DND-41 (cell line): ENCODE results near the gene IFT20.

ENCODE experiments used
- ATAC-seq: fragments of 200-7000 bp; cut with Tn5 transposase; 3 replicates; pipeline ENCODE4 v1.9.1; 2021; ENCODE audit warnings: low read depth; ENCODE audit not compliant: insufficient read depth
- DNase-seq: peaks from one replicate; pipeline ENCODE4 v3.0.0-alpha.2; 2020
- H2AFZ ChIP-seq: 2 replicates; pipeline ENCODE4 v1.6.0; 2012; ENCODE audit warnings: low read depth, low read length
- H3K27ac ChIP-seq: 2 replicates; pipeline ENCODE4 v1.5.1; 2012; ENCODE audit warnings: low read length, inconsistent platforms
- H3K27me3 ChIP-seq: fragments of 200-600 bp; sonication (generic); 2 replicates; pipeline ENCODE4 v1.6.0; 2012; ENCODE audit warnings: low read length, mild to moderate bottlenecking, inconsistent platforms; ENCODE audit not compliant: insufficient read depth, poor library complexity
- H3K36me3 ChIP-seq: 2 replicates; pipeline ENCODE4 v1.5.1; 2012; ENCODE audit warnings: low read length, inconsistent platforms; ENCODE audit not compliant: insufficient read depth
- H3K4me1 ChIP-seq: 2 replicates; pipeline ENCODE4 v1.5.1; 2012; ENCODE audit warnings: mild to moderate bottlenecking, low read length; ENCODE audit not compliant: insufficient read depth
- H3K4me2 ChIP-seq: 2 replicates; pipeline ENCODE4 v1.6.0; 2012; ENCODE audit warnings: mild to moderate bottlenecking, moderate library complexity, low read length, inconsistent platforms; ENCODE audit not compliant: insufficient read depth
- H3K4me3 ChIP-seq, 2 experiments: fragments of 200-600 bp in 1 of 2; shearing (Covaris generic) in 1 of 2; 2 replicates each; pipeline ENCODE4 v1.5.1; 2012 to 2016; ENCODE audit warnings: inconsistent platforms in 2 of 2, low read length in 2 of 2, mild to moderate bottlenecking in 2 of 2, low read depth in 1 of 2, moderate library complexity in 1 of 2
- H3K79me2 ChIP-seq: 2 replicates; pipeline ENCODE4 v1.6.0; 2012; ENCODE audit warnings: low read length, inconsistent platforms; ENCODE audit not compliant: insufficient read depth
- H3K9ac ChIP-seq: 2 replicates; pipeline ENCODE4 v1.6.0; 2012; ENCODE audit warnings: low read depth, mild to moderate bottlenecking, inconsistent platforms, low read length, moderate library complexity
- H3K9me3 ChIP-seq: 2 replicates; pipeline ENCODE4 v1.5.1; 2012; ENCODE audit warnings: low read length, moderate library complexity, mild to moderate bottlenecking, inconsistent platforms; ENCODE audit not compliant: insufficient read depth, severe bottlenecking
- H4K20me1 ChIP-seq: 2 replicates; pipeline ENCODE4 v1.6.0; 2012; ENCODE audit warnings: low read length; ENCODE audit not compliant: insufficient read depth
- EZH2 ChIP-seq: IDR thresholded peaks from 3 replicates; pipeline ENCODE4 v1.6.1; 2012; ENCODE audit warnings: borderline replicate concordance, low read depth, mild to moderate bottlenecking, moderate library complexity, low read length, inconsistent platforms; ENCODE audit not compliant: severe bottlenecking
- TF ChIP-seq, protein P1 (sequence below): IDR thresholded peaks from 2 replicates; pipeline ENCODE4 v1.5.1; 2012; ENCODE audit warnings: borderline replicate concordance, low read length, moderate library complexity, mild to moderate bottlenecking; ENCODE audit not compliant: poor library complexity, severe bottlenecking; ENCODE audit errors: extremely low read depth

IFT20 gene

DNA sequence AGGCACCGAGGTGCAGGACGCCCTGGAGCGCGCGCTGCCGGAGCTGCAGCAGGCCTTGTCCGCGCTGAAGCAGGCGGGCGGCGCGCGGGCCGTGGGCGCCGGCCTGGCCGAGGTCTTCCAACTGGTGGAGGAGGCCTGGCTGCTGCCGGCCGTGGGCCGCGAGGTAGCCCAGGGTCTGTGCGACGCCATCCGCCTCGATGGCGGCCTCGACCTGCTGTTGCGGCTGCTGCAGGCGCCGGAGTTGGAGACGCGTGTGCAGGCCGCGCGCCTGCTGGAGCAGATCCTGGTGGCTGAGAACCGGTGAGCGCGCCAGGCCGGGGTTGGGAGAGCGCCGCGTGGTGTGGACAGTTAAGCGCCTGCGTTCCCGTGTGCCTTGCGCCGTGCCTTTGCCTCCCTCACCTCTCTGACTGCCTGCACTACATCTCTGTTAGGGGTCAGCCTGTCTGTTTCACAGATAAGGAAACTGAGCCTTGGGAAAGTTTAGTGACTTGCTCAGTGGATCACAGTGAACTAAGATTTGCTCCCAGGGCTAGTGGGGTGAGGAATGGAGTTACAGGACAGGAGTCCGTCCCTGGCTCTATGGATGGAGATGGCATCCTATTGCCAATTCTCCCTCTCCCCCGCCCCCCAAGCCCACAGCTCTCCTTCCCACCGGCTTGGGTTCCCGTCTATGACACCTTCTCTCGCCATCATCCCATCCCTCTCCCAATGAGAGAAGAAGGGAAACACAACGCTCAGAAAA lies 37.1 kb upstream of the IFT20 start:
- ATAC-seq (no peak), DNase-seq (no peak)
- Histone ChIP-seq H3K4me2 (no peak overlapping the region), H3K4me1 (peaks cover 4% of the 10 kb centered on the region; the same call in 1 of the 2 replicates), H4K20me1 (peaks cover 11% of the 10 kb centered on the region), H2AFZ (no peak overlapping the region), H3K79me2 (no peaks in the 10 kb centered on the region), H3K27ac (no peak overlapping the region), H3K9me3 (no peaks in the 10 kb centered on the region), H3K4me3 (no peak overlapping the region), H3K9ac (no peak overlapping the region), H3K27me3 (no peaks in the 10 kb centered on the region), H3K36me3 (no peaks in the 10 kb centered on the region)
- TF ChIP-seq EZH2: no peak
- TF ChIP-seq, protein P1, sequence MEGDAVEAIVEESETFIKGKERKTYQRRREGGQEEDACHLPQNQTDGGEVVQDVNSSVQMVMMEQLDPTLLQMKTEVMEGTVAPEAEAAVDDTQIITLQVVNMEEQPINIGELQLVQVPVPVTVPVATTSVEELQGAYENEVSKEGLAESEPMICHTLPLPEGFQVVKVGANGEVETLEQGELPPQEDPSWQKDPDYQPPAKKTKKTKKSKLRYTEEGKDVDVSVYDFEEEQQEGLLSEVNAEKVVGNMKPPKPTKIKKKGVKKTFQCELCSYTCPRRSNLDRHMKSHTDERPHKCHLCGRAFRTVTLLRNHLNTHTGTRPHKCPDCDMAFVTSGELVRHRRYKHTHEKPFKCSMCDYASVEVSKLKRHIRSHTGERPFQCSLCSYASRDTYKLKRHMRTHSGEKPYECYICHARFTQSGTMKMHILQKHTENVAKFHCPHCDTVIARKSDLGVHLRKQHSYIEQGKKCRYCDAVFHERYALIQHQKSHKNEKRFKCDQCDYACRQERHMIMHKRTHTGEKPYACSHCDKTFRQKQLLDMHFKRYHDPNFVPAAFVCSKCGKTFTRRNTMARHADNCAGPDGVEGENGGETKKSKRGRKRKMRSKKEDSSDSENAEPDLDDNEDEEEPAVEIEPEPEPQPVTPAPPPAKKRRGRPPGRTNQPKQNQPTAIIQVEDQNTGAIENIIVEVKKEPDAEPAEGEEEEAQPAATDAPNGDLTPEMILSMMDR: no peak

DNA sequence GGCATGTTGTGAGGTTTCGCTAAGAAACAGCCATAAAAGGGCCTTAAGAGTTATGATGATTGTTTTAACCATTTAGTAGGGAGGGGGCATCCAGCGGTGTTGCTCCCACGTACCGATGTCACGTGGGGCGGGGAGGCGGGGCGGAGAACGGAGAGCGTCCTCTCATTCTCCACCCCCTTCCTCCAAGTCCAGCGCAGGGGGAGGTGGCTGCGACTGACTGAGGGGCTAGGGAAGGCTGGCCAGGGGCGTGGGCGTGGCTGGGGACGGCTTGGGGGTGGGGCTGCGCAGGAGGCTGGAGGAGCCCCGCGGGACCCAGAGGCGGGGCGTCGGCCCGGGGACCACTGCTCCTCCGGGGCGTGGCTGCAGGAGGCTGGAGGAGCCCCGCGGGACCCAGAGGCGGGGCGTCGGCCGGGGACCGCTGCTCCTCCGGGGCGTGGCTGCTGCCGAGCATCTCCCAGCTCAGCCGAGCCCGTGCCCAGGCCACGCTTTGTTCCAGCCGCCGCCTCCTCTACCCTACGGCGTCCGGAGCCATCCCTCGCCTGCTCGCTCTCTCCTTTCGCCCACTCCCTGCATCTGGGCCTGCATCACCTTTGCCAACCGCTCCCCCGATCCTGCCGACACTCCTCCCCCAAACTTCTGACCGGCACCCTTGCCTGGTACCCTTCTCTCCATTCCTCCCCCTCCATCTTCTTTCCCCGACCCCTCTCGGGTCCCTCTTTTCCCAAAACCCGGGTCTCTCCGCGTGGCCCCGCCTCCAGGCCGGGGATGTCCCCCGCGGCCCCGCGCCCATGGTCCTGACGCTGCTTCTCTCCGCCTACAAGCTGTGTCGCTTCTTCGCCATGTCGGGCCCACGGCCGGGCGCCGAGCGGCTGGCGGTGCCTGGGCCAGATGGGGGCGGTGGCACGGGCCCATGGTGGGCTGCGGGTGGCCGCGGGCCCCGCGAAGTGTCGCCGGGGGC lies 36.3 kb upstream of the IFT20 start, which contains the start of gene SARM1:
SARM1 (plus strand) TSS at position 450 of the 958 bp plus-strand sequence; CDS start at position 789, 339 bp downstream.
- H3K4me1 ChIP-seq: peaks cover 4% of the 10 kb centered on the region; the same call in 1 of the 2 replicates
- H3K27ac ChIP-seq: no peak within 1 kb of the TSS
- H3K9me3 ChIP-seq: no peaks in the 10 kb centered on the region
- peaks cover 11% of the 10 kb centered on the region for H4K20me1 ChIP-seq
- no peak within 1 kb of the TSS; the same call in 1 of the 2 replicates for H3K4me2 ChIP-seq
- ATAC-seq (peak; percentile 87), DNase-seq (peak; percentile 66)
- no peak for TF ChIP-seq EZH2
- TF ChIP-seq, protein P1: no peak
- no peaks in the 10 kb centered on the region for H3K36me3 ChIP-seq
- no peaks in the 10 kb centered on the region for H3K79me2 ChIP-seq
- no peak within 1 kb of the TSS for H3K9ac ChIP-seq
- no peaks in the 10 kb centered on the region for H3K27me3 ChIP-seq
- no peak within 1 kb of the TSS for H2AFZ ChIP-seq
- no peak within 1 kb of the TSS for H3K4me3 ChIP-seq

DNA sequence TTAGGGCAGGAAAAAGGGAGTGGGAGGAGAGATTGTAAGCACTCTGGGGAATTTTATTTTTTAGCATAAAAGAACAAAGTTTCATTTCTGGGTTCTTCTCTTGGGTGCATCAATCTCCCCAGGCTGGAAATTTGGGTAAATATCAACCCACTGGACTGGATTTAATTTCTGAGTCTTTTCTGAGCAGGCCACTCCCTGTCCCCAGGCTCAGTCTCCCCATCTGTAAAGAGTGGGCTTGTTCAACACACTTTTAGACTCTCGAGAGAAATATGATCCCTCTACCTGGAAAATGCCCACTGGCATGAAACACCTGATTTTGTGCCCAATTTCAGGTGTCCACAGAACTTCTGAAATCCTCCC lies 35.5 kb upstream of the IFT20 start:
- H3K79me2 ChIP-seq: no peaks in the 10 kb centered on the region
- no peaks in the 10 kb centered on the region for H3K36me3 ChIP-seq
- TF ChIP-seq EZH2: no peak
- TF ChIP-seq, protein P1: no peak
- no peak overlapping the region for H3K4me2 ChIP-seq
- no peak overlapping the region for H2AFZ ChIP-seq
- H3K9ac ChIP-seq: no peak overlapping the region
- DNase-seq (no peak), ATAC-seq (no peak)
- H4K20me1 ChIP-seq: peaks cover 11% of the 10 kb centered on the region
- H3K4me3 ChIP-seq: no peak overlapping the region
- peaks cover 4% of the 10 kb centered on the region; the same call in 1 of the 2 replicates for H3K4me1 ChIP-seq
- no peaks in the 10 kb centered on the region for H3K27me3 ChIP-seq
- H3K27ac ChIP-seq: no peak overlapping the region
- no peaks in the 10 kb centered on the region for H3K9me3 ChIP-seq
